ENCODE data around the gene ZNF532. TPM values are rescaled to one million over a fixed set of nuclear protein-coding genes. Genes with fewer than 3 reads are reported as not detected.

The ZNF532 gene
- total and polyA plus RNA-seq, 2 of the 13 experiments (the other 11 are each of a cell fraction or from before 2014, with no cell fraction given): not detected

DNA sequence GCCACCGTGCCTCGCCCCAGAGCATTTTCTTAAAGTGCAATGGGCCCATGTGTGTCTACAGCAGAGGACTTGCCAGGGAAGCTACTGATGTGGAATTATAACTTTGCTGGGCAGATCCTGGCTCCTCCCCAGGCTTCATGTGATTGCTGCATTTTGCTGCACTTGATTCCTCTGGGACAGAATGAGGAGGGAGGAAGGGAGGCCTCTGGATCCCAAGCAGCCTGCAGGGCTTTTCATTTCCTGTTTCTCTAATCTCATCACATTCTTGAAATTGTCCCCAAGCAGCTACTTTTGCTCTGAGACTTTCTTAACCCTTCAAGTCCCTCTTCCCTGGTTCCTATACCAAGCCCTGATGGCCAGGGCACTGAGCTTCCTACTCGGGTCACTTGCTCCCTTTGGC is 140.6 kb downstream of the ZNF532 start:
- H3K9me3 ChIP-seq (ENCODE audit: low read length): no peaks in the 10 kb centered on the region
- peaks cover 0 to 9% of the 10 kb centered on the region in 2 experiments; a peak in 1 of 5 replicates for H3K27me3 ChIP-seq (ENCODE audit: control insufficient read depth in 1 of 2, insufficient read depth in 2 of 2, low read length in 2 of 2)
- intact Hi-C loops (cut with micrococcal nuclease; ENCODE audit: unreplicated experiment) (no loop called here), in situ Hi-C loops (cut with HindIII; ENCODE audit: extremely low pct_ligation_motif_present, low pct_unique_long_range_greater_than_20kb) (no loop called here)
- H3K4me1 ChIP-seq (ENCODE audit: insufficient read depth, low read length): no peaks in the 10 kb centered on the region
- TF ChIP-seq, protein P1, sequence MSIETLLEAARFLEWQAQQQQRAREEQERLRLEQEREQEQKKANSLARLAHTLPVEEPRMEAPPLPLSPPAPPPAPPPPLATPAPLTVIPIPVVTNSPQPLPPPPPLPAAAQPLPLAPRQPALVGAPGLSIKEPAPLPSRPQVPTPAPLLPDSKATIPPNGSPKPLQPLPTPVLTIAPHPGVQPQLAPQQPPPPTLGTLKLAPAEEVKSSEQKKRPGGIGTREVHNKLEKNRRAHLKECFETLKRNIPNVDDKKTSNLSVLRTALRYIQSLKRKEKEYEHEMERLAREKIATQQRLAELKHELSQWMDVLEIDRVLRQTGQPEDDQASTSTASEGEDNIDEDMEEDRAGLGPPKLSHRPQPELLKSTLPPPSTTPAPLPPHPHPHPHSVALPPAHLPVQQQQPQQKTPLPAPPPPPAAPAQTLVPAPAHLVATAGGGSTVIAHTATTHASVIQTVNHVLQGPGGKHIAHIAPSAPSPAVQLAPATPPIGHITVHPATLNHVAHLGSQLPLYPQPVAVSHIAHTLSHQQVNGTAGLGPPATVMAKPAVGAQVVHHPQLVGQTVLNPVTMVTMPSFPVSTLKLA (IDR thresholded peaks at IDR 0.05): no peak
- TF ChIP-seq ELF1 (CRISPR knock-in tag; IDR thresholded peaks at IDR 0.05): no peak
- TF ChIP-seq, protein P2, sequence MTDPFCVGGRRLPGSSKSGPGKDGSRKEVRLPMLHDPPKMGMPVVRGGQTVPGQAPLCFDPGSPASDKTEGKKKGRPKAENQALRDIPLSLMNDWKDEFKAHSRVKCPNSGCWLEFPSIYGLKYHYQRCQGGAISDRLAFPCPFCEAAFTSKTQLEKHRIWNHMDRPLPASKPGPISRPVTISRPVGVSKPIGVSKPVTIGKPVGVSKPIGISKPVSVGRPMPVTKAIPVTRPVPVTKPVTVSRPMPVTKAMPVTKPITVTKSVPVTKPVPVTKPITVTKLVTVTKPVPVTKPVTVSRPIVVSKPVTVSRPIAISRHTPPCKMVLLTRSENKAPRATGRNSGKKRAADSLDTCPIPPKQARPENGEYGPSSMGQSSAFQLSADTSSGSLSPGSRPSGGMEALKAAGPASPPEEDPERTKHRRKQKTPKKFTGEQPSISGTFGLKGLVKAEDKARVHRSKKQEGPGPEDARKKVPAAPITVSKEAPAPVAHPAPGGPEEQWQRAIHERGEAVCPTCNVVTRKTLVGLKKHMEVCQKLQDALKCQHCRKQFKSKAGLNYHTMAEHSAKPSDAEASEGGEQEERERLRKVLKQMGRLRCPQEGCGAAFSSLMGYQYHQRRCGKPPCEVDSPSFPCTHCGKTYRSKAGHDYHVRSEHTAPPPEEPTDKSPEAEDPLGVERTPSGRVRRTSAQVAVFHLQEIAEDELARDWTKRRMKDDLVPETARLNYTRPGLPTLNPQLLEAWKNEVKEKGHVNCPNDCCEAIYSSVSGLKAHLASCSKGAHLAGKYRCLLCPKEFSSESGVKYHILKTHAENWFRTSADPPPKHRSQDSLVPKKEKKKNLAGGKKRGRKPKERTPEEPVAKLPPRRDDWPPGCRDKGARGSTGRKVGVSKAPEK (CRISPR knock-in tag; IDR thresholded peaks at IDR 0.05; ENCODE audit: borderline replicate concordance): no peak
- TF ChIP-seq MAZ (IDR thresholded peaks at IDR 0.05; ENCODE audit: borderline replicate concordance, low read depth, low read length): no peak
- no peak for TF ChIP-seq MAZ (CRISPR knock-in tag; IDR thresholded peaks at IDR 0.05; ENCODE audit: low read depth)
- no peak for TF ChIP-seq JDP2 (CRISPR knock-in tag; IDR thresholded peaks at IDR 0.05; ENCODE audit: borderline replicate concordance)
- TF ChIP-seq ZNF556 (CRISPR knock-in tag; IDR thresholded peaks at IDR 0.05; ENCODE audit: borderline replicate concordance): no peak
- no peak for TF ChIP-seq SMAD3 (CRISPR knock-in tag; IDR thresholded peaks at IDR 0.05)
- TF ChIP-seq SIN3B (IDR thresholded peaks at IDR 0.05; ENCODE audit: low read length): no peak
- no peak for TF ChIP-seq ZNF331 (CRISPR knock-in tag; IDR thresholded peaks at IDR 0.05)
- TF ChIP-seq JUN (CRISPR knock-in tag; IDR thresholded peaks at IDR 0.05): no peak
- TF ChIP-seq, protein P3, sequence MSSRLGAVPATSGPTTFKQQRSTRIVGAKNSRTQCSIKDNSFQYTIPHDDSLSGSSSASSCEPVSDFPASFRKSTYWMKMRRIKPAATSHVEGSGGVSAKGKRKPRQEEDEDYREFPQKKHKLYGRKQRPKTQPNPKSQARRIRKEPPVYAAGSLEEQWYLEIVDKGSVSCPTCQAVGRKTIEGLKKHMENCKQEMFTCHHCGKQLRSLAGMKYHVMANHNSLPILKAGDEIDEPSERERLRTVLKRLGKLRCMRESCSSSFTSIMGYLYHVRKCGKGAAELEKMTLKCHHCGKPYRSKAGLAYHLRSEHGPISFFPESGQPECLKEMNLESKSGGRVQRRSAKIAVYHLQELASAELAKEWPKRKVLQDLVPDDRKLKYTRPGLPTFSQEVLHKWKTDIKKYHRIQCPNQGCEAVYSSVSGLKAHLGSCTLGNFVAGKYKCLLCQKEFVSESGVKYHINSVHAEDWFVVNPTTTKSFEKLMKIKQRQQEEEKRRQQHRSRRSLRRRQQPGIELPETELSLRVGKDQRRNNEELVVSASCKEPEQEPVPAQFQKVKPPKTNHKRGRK (CRISPR knock-in tag; IDR thresholded peaks at IDR 0.05): no peak
- no peak for TF ChIP-seq TOPORS (CRISPR knock-in tag; IDR thresholded peaks at IDR 0.05)
- no peak for TF ChIP-seq KDM3A (CRISPR knock-in tag; IDR thresholded peaks at IDR 0.05; ENCODE audit: low read depth)
- TF ChIP-seq ZFY (CRISPR knock-in tag; IDR thresholded peaks at IDR 0.05): no peak
- TF ChIP-seq ZSCAN29 (CRISPR knock-in tag; conservative IDR thresholded peaks at IDR 0.05): no peak
- no peaks in the 10 kb centered on the region for H3K36me3 ChIP-seq (replicated peaks in 1 of 2; ENCODE audit: control insufficient read depth in 1 of 2, insufficient read depth in 2 of 2, low read length in 2 of 2)
- DNase-seq (ENCODE audit: low spot score) (no peak), FAIRE-seq (no peak), ATAC-seq (no peak)
- no peaks in the 10 kb centered on the region for H3K79me2 ChIP-seq (ENCODE audit: insufficient read depth, low read length)
- no peak overlapping the region for H3K4me2 ChIP-seq (ENCODE audit: low read depth, low read length)
- no TSS peak for BruUV-seq (replicated peaks)
- no peak overlapping the region for H3K9ac ChIP-seq (ENCODE audit: insufficient read depth, low read depth, low read length)
- no peak overlapping the region for H2AFZ ChIP-seq (ENCODE audit: low read length)
- POLR2A ChIA-PET: no interaction called here
- H3K4me3 ChIP-seq (replicated peaks in 1 of 3; ENCODE audit: insufficient read depth in 1 of 3, low read depth in 2 of 3, low read length in 3 of 3): no peak overlapping the region
- H4K20me1 ChIP-seq (ENCODE audit: insufficient read depth, low read length): no peaks in the 10 kb centered on the region
- WGBS (ENCODE audit: low lambda C conversion rate): 0% methylated on average over 1 of the region's 3 CpGs
- CTCF ChIA-PET (ENCODE audit: low intra/inter-chr PET ratio, low total read pairs): no interaction called here
- no peak overlapping the region for H3K27ac ChIP-seq (ENCODE audit: extremely low read length, insufficient read depth, low read length)
